GM19324 (cell line): ENCODE data around the gene RERE.
"Not testable (repeated sequence)": the region's sequence is repeated elsewhere in the genome, so short reads cannot be mapped to it uniquely, and the experiment has no call there.

Experiments
- ATAC-seq: cut with Tn5 transposase; IDR thresholded peaks from one replicate; pipeline ENCODE4 v1.9.1; 2021; ENCODE audit warnings: mild to moderate bottlenecking, moderate library complexity; ENCODE audit not compliant: unreplicated experiment, low FRiP score

Gene RERE

GRCh38 chr1:8698012-8698630 is 119.3 kb downstream of the RERE start:
- no peak for ATAC-seq

- ATAC-seq: not testable (repeated sequence)
These were observed 122.0 kb downstream of the RERE start for GRCh38 chr1:8695442-8695841.

- ATAC-seq: no peak
These were observed 124.3 kb downstream of the RERE start for GRCh38 chr1:8693107-8693506.

- no peak for ATAC-seq
These were observed 125.8 kb downstream of the RERE start for GRCh38 chr1:8691662-8692061.

GRCh38 chr1:8690253-8690525 is 127.3 kb downstream of the RERE start:
- no peak for ATAC-seq

GRCh38 chr1:8689431-8690252 is 127.8 kb downstream of the RERE start:
- no peak for ATAC-seq

- no peak for ATAC-seq
These were observed 129.9 kb downstream of the RERE start for GRCh38 chr1:8687538-8687937.

- ATAC-seq: no peak
These were observed 130.4 kb downstream of the RERE start for GRCh38 chr1:8687039-8687438.

GRCh38 chr1:8685463-8685862 is 132.0 kb downstream of the RERE start:
- ATAC-seq: no peak

- no peak for ATAC-seq
These were observed 132.8 kb downstream of the RERE start for GRCh38 chr1:8684590-8684989.

- ATAC-seq: no peak
These were observed 134.9 kb downstream of the RERE start for GRCh38 chr1:8682573-8682972.

GRCh38 chr1:8681911-8682310 is 135.5 kb downstream of the RERE start:
- no peak for ATAC-seq

- no peak for ATAC-seq
These were observed 136.5 kb downstream of the RERE start for GRCh38 chr1:8680664-8681650.

- no peak for ATAC-seq
These were observed 137.3 kb downstream of the RERE start for GRCh38 chr1:8679929-8680663.

- ATAC-seq: no peak
These were observed 138.0 kb downstream of the RERE start for GRCh38 chr1:8679395-8679800.

- ATAC-seq: no peak
These were observed 138.6 kb downstream of the RERE start for GRCh38 chr1:8678673-8679394.

- no peak for ATAC-seq
These were observed 139.7 kb downstream of the RERE start for GRCh38 chr1:8677782-8678181.

- no peak for ATAC-seq
These were observed 140.6 kb downstream of the RERE start for GRCh38 chr1:8676813-8677212.

GRCh38 chr1:8676072-8676471 is 141.4 kb downstream of the RERE start:
- no peak for ATAC-seq

GRCh38 chr1:8674912-8675311 is 142.5 kb downstream of the RERE start:
- ATAC-seq: no peak
